Neural cell (in vitro differentiated cells): Measurements from ENCODE around the gene TMEFF2.

Experiments
- EP300 ChIP-seq: fragments of 450-650 bp; conservative IDR thresholded peaks from 2 replicates; pipeline ENCODE4 v1.6.1; 2014; ENCODE audit warnings: antibody characterized with exemption, mild to moderate bottlenecking, moderate library complexity; ENCODE audit not compliant: poor library complexity, severe bottlenecking
- EZH2 ChIP-seq: fragments of 200-600, 300-800 bp; shearing (Covaris generic), sonication (generic); IDR thresholded peaks from 2 replicates; pipeline ENCODE4 v1.6.1; 2014; ENCODE audit warnings: antibody characterized with exemption, low read length, borderline replicate concordance, mild to moderate bottlenecking; ENCODE audit not compliant: insufficient read depth, poor library complexity, severe bottlenecking
- MXI1 ChIP-seq: fragments of 450-650 bp; conservative IDR thresholded peaks from 2 replicates; pipeline ENCODE4 v1.6.1; 2014; ENCODE audit warnings: antibody characterized with exemption, mild to moderate bottlenecking; ENCODE audit not compliant: poor library complexity, severe bottlenecking
- POLR2AphosphoS5 ChIP-seq: IDR thresholded peaks from 2 replicates; pipeline ENCODE4 v1.6.1; 2012
- RAD21 ChIP-seq: fragments of 450-650 bp; conservative IDR thresholded peaks from 2 replicates; pipeline ENCODE4 v1.6.1; 2014; ENCODE audit warnings: antibody characterized with exemption, mild to moderate bottlenecking, moderate library complexity
- SMC3 ChIP-seq: fragments of 450-650 bp; conservative IDR thresholded peaks from 2 replicates; pipeline ENCODE4 v1.6.1; 2014; ENCODE audit warnings: antibody characterized with exemption, mild to moderate bottlenecking, moderate library complexity; ENCODE audit not compliant: poor library complexity
- TAF1 ChIP-seq: IDR thresholded peaks from 2 replicates; pipeline ENCODE4 v1.6.1; 2012; ENCODE audit warnings: low read depth
- TF ChIP-seq, protein P1 (sequence below): fragments of 450-650 bp; IDR thresholded peaks from 2 replicates; pipeline ENCODE4 v1.5.1; 2014; ENCODE audit warnings: antibody characterized with exemption, mild to moderate bottlenecking, moderate library complexity; ENCODE audit not compliant: poor library complexity, severe bottlenecking
- TF ChIP-seq, protein P2 (sequence below): IDR thresholded peaks from 2 replicates; pipeline ENCODE4 v1.6.1; 2012; ENCODE audit warnings: borderline replicate concordance

DNA sequence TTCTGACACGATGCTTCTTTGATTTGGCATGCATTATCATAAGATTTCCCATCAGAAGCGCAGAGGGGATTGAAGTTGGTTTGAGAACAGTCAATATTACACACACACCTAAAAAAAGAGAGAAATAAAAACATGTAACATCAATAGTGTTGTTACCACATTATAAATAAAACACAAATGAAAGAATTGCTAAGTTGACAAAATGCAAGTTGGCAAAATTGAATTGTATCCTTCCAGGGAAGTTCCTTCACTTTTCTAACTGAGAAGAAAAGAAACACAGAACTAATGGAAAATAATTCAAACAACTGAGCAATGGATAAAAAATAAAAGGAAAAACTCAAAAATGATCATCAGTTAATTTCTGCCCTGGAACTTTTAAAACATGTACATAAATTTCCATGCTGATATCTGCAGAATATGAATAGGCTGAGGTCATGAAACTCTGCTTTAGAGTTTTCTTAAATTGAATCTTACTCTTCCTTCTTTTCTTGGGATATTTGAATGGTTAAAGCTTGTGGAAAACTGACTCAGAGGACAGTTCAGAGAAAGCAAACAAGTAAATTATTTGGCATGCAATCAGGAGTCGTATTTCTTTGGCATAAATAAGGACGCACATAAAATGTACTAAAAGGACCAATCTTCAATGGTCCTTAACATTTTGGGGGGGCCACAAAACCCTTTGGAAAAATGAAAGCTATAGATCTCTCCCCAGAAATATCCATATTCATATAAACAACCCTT lies 195.5 kb downstream of the TMEFF2 start:
- TF ChIP-seq, protein P1, sequence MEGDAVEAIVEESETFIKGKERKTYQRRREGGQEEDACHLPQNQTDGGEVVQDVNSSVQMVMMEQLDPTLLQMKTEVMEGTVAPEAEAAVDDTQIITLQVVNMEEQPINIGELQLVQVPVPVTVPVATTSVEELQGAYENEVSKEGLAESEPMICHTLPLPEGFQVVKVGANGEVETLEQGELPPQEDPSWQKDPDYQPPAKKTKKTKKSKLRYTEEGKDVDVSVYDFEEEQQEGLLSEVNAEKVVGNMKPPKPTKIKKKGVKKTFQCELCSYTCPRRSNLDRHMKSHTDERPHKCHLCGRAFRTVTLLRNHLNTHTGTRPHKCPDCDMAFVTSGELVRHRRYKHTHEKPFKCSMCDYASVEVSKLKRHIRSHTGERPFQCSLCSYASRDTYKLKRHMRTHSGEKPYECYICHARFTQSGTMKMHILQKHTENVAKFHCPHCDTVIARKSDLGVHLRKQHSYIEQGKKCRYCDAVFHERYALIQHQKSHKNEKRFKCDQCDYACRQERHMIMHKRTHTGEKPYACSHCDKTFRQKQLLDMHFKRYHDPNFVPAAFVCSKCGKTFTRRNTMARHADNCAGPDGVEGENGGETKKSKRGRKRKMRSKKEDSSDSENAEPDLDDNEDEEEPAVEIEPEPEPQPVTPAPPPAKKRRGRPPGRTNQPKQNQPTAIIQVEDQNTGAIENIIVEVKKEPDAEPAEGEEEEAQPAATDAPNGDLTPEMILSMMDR = no peak
- TF ChIP-seq EP300 = no peak
- no peak for TF ChIP-seq EZH2
- TF ChIP-seq TAF1 = no peak
- TF ChIP-seq POLR2AphosphoS5 = no peak
- TF ChIP-seq, protein P2, sequence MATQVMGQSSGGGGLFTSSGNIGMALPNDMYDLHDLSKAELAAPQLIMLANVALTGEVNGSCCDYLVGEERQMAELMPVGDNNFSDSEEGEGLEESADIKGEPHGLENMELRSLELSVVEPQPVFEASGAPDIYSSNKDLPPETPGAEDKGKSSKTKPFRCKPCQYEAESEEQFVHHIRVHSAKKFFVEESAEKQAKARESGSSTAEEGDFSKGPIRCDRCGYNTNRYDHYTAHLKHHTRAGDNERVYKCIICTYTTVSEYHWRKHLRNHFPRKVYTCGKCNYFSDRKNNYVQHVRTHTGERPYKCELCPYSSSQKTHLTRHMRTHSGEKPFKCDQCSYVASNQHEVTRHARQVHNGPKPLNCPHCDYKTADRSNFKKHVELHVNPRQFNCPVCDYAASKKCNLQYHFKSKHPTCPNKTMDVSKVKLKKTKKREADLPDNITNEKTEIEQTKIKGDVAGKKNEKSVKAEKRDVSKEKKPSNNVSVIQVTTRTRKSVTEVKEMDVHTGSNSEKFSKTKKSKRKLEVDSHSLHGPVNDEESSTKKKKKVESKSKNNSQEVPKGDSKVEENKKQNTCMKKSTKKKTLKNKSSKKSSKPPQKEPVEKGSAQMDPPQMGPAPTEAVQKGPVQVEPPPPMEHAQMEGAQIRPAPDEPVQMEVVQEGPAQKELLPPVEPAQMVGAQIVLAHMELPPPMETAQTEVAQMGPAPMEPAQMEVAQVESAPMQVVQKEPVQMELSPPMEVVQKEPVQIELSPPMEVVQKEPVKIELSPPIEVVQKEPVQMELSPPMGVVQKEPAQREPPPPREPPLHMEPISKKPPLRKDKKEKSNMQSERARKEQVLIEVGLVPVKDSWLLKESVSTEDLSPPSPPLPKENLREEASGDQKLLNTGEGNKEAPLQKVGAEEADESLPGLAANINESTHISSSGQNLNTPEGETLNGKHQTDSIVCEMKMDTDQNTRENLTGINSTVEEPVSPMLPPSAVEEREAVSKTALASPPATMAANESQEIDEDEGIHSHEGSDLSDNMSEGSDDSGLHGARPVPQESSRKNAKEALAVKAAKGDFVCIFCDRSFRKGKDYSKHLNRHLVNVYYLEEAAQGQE = no peak
- no peak for TF ChIP-seq MXI1
- TF ChIP-seq SMC3 = no peak
- no peak for TF ChIP-seq RAD21
